Measurements from ENCODE around the gene RIC1. TPM values are rescaled to one million over a fixed set of nuclear protein-coding genes. Genes with fewer than 3 reads are reported as not detected.

RIC1 gene
- total and polyA plus RNA-seq, 2 of the 13 experiments (the other 11 are each of a cell fraction or from before 2014, with no cell fraction given): 18.2 to 19.0 TPM

GRCh38 chr9:5629312-5630080 lies 589 bp downstream of the RIC1 start (continued):
- TF ChIP-seq STAT6 (CRISPR knock-in tag; IDR thresholded peaks at IDR 0.05; ENCODE audit: borderline replicate concordance) (no peak), ZNF432 (CRISPR knock-in tag; IDR thresholded peaks at IDR 0.05; ENCODE audit: borderline replicate concordance) (no peak), SETDB1 (CRISPR knock-in tag; IDR thresholded peaks at IDR 0.05; ENCODE audit: borderline replicate concordance) (no peak), JUND (CRISPR knock-in tag; IDR thresholded peaks at IDR 0.05) (no peak), GPN1 (CRISPR knock-in tag; IDR thresholded peaks at IDR 0.05; ENCODE audit: borderline replicate concordance) (no peak), DMAP1 (CRISPR knock-in tag; IDR thresholded peaks at IDR 0.05) (no peak), FOSL1 (CRISPR knock-in tag; IDR thresholded peaks at IDR 0.05; ENCODE audit: borderline replicate concordance) (no peak), NBN (conservative IDR thresholded peaks at IDR 0.05) (no peak), ZNF431 (CRISPR knock-in tag; IDR thresholded peaks at IDR 0.05; ENCODE audit: borderline replicate concordance, low read depth) (no peak), ARNTL (CRISPR knock-in tag; IDR thresholded peaks at IDR 0.05) (no peak), SMARCE1 (IDR thresholded peaks at IDR 0.05; ENCODE audit: borderline replicate concordance) (no peak), DNMT3B (CRISPR knock-in tag; conservative IDR thresholded peaks at IDR 0.05) (no peak), ZNF180 (CRISPR knock-in tag; IDR thresholded peaks at IDR 0.05; ENCODE audit: borderline replicate concordance, low read depth) (no peak), ZFP90 (CRISPR knock-in tag; IDR thresholded peaks at IDR 0.05; ENCODE audit: borderline replicate concordance) (0 out of 2 replicates have a peak, but pooled peaks have one; percentile 24), KDM1A (CRISPR knock-in tag; IDR thresholded peaks at IDR 0.05) (no peak), HNRNPK (IDR thresholded peaks at IDR 0.05; ENCODE audit: low read depth, low read length, poor library complexity, severe bottlenecking) (no peak)
- TF ChIP-seq, protein P1, sequence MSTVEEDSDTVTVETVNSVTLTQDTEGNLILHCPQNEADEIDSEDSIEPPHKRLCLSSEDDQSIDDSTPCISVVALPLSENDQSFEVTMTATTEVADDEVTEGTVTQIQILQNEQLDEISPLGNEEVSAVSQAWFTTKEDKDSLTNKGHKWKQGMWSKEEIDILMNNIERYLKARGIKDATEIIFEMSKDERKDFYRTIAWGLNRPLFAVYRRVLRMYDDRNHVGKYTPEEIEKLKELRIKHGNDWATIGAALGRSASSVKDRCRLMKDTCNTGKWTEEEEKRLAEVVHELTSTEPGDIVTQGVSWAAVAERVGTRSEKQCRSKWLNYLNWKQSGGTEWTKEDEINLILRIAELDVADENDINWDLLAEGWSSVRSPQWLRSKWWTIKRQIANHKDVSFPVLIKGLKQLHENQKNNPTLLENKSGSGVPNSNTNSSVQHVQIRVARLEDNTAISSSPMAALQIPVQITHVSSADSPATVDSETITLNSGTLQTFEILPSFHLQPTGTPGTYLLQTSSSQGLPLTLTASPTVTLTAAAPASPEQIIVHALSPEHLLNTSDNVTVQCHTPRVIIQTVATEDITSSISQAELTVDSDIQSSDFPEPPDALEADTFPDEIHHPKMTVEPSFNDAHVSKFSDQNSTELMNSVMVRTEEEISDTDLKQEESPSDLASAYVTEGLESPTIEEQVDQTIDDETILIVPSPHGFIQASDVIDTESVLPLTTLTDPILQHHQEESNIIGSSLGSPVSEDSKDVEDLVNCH (CRISPR knock-in tag; IDR thresholded peaks at IDR 0.05): no peak
- TF ChIP-seq, protein P2, sequence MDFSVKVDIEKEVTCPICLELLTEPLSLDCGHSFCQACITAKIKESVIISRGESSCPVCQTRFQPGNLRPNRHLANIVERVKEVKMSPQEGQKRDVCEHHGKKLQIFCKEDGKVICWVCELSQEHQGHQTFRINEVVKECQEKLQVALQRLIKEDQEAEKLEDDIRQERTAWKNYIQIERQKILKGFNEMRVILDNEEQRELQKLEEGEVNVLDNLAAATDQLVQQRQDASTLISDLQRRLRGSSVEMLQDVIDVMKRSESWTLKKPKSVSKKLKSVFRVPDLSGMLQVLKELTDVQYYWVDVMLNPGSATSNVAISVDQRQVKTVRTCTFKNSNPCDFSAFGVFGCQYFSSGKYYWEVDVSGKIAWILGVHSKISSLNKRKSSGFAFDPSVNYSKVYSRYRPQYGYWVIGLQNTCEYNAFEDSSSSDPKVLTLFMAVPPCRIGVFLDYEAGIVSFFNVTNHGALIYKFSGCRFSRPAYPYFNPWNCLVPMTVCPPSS (IDR thresholded peaks at IDR 0.05): no peak
- TF ChIP-seq, protein P3, sequence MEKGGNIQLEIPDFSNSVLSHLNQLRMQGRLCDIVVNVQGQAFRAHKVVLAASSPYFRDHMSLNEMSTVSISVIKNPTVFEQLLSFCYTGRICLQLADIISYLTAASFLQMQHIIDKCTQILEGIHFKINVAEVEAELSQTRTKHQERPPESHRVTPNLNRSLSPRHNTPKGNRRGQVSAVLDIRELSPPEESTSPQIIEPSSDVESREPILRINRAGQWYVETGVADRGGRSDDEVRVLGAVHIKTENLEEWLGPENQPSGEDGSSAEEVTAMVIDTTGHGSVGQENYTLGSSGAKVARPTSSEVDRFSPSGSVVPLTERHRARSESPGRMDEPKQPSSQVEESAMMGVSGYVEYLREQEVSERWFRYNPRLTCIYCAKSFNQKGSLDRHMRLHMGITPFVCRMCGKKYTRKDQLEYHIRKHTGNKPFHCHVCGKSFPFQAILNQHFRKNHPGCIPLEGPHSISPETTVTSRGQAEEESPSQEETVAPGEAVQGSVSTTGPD (CRISPR knock-in tag; IDR thresholded peaks at IDR 0.05): no peak
- TF ChIP-seq, protein P4, sequence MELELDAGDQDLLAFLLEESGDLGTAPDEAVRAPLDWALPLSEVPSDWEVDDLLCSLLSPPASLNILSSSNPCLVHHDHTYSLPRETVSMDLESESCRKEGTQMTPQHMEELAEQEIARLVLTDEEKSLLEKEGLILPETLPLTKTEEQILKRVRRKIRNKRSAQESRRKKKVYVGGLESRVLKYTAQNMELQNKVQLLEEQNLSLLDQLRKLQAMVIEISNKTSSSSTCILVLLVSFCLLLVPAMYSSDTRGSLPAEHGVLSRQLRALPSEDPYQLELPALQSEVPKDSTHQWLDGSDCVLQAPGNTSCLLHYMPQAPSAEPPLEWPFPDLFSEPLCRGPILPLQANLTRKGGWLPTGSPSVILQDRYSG (CRISPR knock-in tag; IDR thresholded peaks at IDR 0.05): 0 out of 2 replicates have a peak, but pooled peaks have one; percentile 8
